IMR-90 (cell line): ENCODE results near the gene CATSPER1. TPM values are rescaled to one million over a fixed set of nuclear protein-coding genes. Genes with fewer than 3 reads are reported as not detected.

ENCODE experiments used
- ATAC-seq: fragments of 200-7000 bp; cut with Tn5 transposase; 2 replicates; pipeline ENCODE4 v1.9.1; 2020; ENCODE audit warnings: low read depth, mild to moderate bottlenecking, moderate library complexity
- BruUV-seq: library from RNA; stranded (reverse); fragments of 400-500 nt; replicated peaks from 2 replicates; lab custom pipeline; 2021; lab: Mats Ljungman, UMichigan
- CTCF ChIA-PET: fragments of 300-600 bp; formaldehyde crosslinking; extraction: SDS; loops from one replicate; lab custom pipeline; 2021; ENCODE audit warnings: antibody characterized with exemption; lab: Yijun Ruan, JAX
- POLR2A ChIA-PET: fragments of 300-600 bp; sonication (Branson Sonifier 250); formaldehyde crosslinking; loops from one replicate; lab custom pipeline; 2022; ENCODE audit warnings: antibody characterized with exemption; ENCODE audit not compliant: unreplicated experiment; lab: Charles Lee
- DNase-seq: peaks from one replicate; pipeline ENCODE4 v3.0.0; 2013
- H2AFZ ChIP-seq: replicated peaks from 2 replicates; pipeline ENCODE3; 2013; ENCODE audit warnings: low read length, mild to moderate bottlenecking; ENCODE audit not compliant: poor library complexity
- H2AK5ac ChIP-seq: 2 replicates; pipeline ENCODE4 v1.6.1; 2013; ENCODE audit warnings: low read depth, low read length, inconsistent platforms
- H2AK9ac ChIP-seq: replicated peaks from 2 replicates; pipeline ENCODE3; 2013; ENCODE audit warnings: mild to moderate bottlenecking, low read depth, low read length, moderate library complexity; ENCODE audit not compliant: poor library complexity
- H2BK120ac ChIP-seq: 2 replicates; pipeline ENCODE4 v1.6.1; 2013; ENCODE audit warnings: low read depth, low read length, inconsistent platforms
- H2BK15ac ChIP-seq: 3 replicates; pipeline ENCODE4 v1.6.1; 2013; ENCODE audit warnings: low read depth, low read length, inconsistent platforms
- H2BK20ac ChIP-seq: 2 replicates; pipeline ENCODE4 v1.6.1; 2013; ENCODE audit warnings: low read depth, mild to moderate bottlenecking, inconsistent platforms, low read length, moderate library complexity
- H2BK5ac ChIP-seq: 2 replicates; pipeline ENCODE4 v1.6.1; 2013; ENCODE audit warnings: mild to moderate bottlenecking, low read depth, low read length, inconsistent platforms; ENCODE audit not compliant: poor library complexity, severe bottlenecking
- H3K14ac ChIP-seq: replicated peaks from 2 replicates; pipeline ENCODE4 v1.6.1; 2013; ENCODE audit warnings: low read depth, low read length, inconsistent platforms
- H3K18ac ChIP-seq: 2 replicates; pipeline ENCODE4 v1.6.1; 2013; ENCODE audit warnings: low read depth, low read length, control low read depth
- H3K23ac ChIP-seq: 2 replicates; pipeline ENCODE4 v1.6.1; 2013; ENCODE audit warnings: low read depth, low read length, inconsistent platforms
- H3K27ac ChIP-seq: 2 replicates; pipeline ENCODE4 v1.5.1; 2013; ENCODE audit warnings: mild to moderate bottlenecking, control low read depth, low read length; ENCODE audit not compliant: insufficient read depth
- H3K27me3 ChIP-seq: 2 replicates; pipeline ENCODE4 v1.6.1; 2013; ENCODE audit warnings: low read length; ENCODE audit not compliant: control insufficient read depth, insufficient read depth
- H3K36me3 ChIP-seq: 2 replicates; pipeline ENCODE4 v1.6.1; 2013; ENCODE audit warnings: low read length, mixed read lengths; ENCODE audit not compliant: control insufficient read depth, insufficient read depth
- H3K4ac ChIP-seq: 2 replicates; pipeline ENCODE4 v1.6.1; 2013; ENCODE audit warnings: low read depth, low read length, inconsistent platforms
- H3K4me1 ChIP-seq: 2 replicates; pipeline ENCODE4 v1.6.1; 2013; ENCODE audit warnings: low read length, mixed read lengths; ENCODE audit not compliant: control insufficient read depth, insufficient read depth
- H3K4me2 ChIP-seq: 2 replicates; pipeline ENCODE4 v1.6.1; 2013; ENCODE audit warnings: low read depth, mild to moderate bottlenecking, control low read depth, low read length, moderate library complexity
- H3K4me3 ChIP-seq: 2 replicates; pipeline ENCODE4 v1.5.1; 2013; ENCODE audit warnings: low read depth, mild to moderate bottlenecking, control low read depth, low read length, moderate library complexity; ENCODE audit not compliant: insufficient read depth
- H3K56ac ChIP-seq: 2 replicates; pipeline ENCODE4 v1.6.1; 2013; ENCODE audit warnings: low read length, inconsistent platforms; ENCODE audit not compliant: insufficient read depth; ENCODE audit errors: extremely low read depth
- H3K79me1 ChIP-seq, 2 experiments: 2 replicates each; pipeline ENCODE4 v1.6.1; 2013; ENCODE audit warnings: low read length in 2 of 2, inconsistent platforms in 1 of 2, low read depth in 1 of 2
- H3K9ac ChIP-seq: 2 replicates; pipeline ENCODE4 v1.6.1; 2013; ENCODE audit warnings: low read depth, low read length, control low read depth
- H3K9me1 ChIP-seq: 2 replicates; pipeline ENCODE4 v1.6.1; 2013; ENCODE audit warnings: low read length, inconsistent platforms; ENCODE audit not compliant: insufficient read depth
- H3K9me3 ChIP-seq: 2 replicates; pipeline ENCODE4 v1.6.1; 2013; ENCODE audit warnings: low read length; ENCODE audit not compliant: control insufficient read depth, insufficient read depth
- H4K20me1 ChIP-seq: 2 replicates; pipeline ENCODE4 v1.6.1; 2013; ENCODE audit warnings: low read length, inconsistent platforms; ENCODE audit not compliant: insufficient read depth
- H4K5ac ChIP-seq: 2 replicates; pipeline ENCODE4 v1.6.1; 2013; ENCODE audit warnings: mild to moderate bottlenecking, low read depth, low read length, control low read depth
- H4K8ac ChIP-seq, 2 experiments: 2 replicates each; pipeline ENCODE4 v1.6.1; 2013; ENCODE audit warnings: low read depth in 2 of 2, low read length in 2 of 2, control low read depth in 1 of 2, inconsistent platforms in 1 of 2
- H4K91ac ChIP-seq: 2 replicates; pipeline ENCODE4 v1.6.1; 2013; ENCODE audit warnings: low read depth, low read length, inconsistent platforms; ENCODE audit not compliant: insufficient read depth
- BHLHE40 ChIP-seq: fragments of 150-350 bp; IDR thresholded peaks from 2 replicates; pipeline ENCODE4 v1.6.1; 2016; ENCODE audit warnings: mild to moderate bottlenecking, low read depth, low read length
- CHD1 ChIP-seq: IDR thresholded peaks from 2 replicates; pipeline ENCODE4 v1.6.1; 2012; ENCODE audit warnings: low read depth, low read length, improper control_type of control experiment
- ELK1 ChIP-seq: fragments of 150-350 bp; IDR thresholded peaks from 2 replicates; pipeline ENCODE4 v1.6.1; 2016; ENCODE audit warnings: low read depth, mild to moderate bottlenecking, low read length, moderate library complexity, borderline replicate concordance
- MAFK ChIP-seq: IDR thresholded peaks from 2 replicates; pipeline ENCODE4 v1.6.1; 2012; ENCODE audit warnings: low read depth, low read length, improper control_type of control experiment
- MAZ ChIP-seq: IDR thresholded peaks from 2 replicates; pipeline ENCODE4 v1.6.1; 2012; ENCODE audit warnings: low read depth, mild to moderate bottlenecking, low read length, improper control_type of control experiment, moderate library complexity, borderline replicate concordance
- NFE2L2 ChIP-seq: fragments of 150-350 bp; IDR thresholded peaks from 2 replicates; pipeline ENCODE4 v1.6.1; 2016; ENCODE audit warnings: low read depth, mild to moderate bottlenecking, low read length
- POLR2A ChIP-seq: IDR thresholded peaks from 2 replicates; pipeline ENCODE4 v1.6.1; 2012; ENCODE audit warnings: mild to moderate bottlenecking, low read depth, low read length
- RAD21 ChIP-seq: IDR thresholded peaks from 2 replicates; pipeline ENCODE4 v1.6.1; 2012; ENCODE audit warnings: low read length, improper control_type of control experiment
- RCOR1 ChIP-seq: IDR thresholded peaks from 2 replicates; pipeline ENCODE4 v1.6.1; 2012; ENCODE audit warnings: mild to moderate bottlenecking, low read length, improper control_type of control experiment; ENCODE audit not compliant: insufficient replicate concordance
- RFX5 ChIP-seq: IDR thresholded peaks from 2 replicates; pipeline ENCODE4 v1.8.0; 2012; ENCODE audit warnings: low read depth, mild to moderate bottlenecking, low read length, moderate library complexity
- SMC3 ChIP-seq: fragments of 150-350 bp; IDR thresholded peaks from 2 replicates; pipeline ENCODE4 v1.6.1; 2016; ENCODE audit warnings: low read depth, mild to moderate bottlenecking, antibody characterized with exemption, low read length, moderate library complexity
- WGBS, 2 experiments: methylation state at CpG; one replicate each; pipeline versions ENCODE4 v1.1.5 to v1.1.7; 2013; ENCODE audit warnings: missing lambda C conversion rate in 2 of 2; ENCODE audit not compliant: insufficient read length in 1 of 2; ENCODE audit errors: extremely low coverage in 2 of 2; 5-methylcytosine and 5-hydroxymethylcytosine counted together
- dilution Hi-C: fragments of 300-500 bp; cut with HindIII; formaldehyde crosslinking; loops from one replicate; pipeline ENCODE4 v1.14.3; 2018; ENCODE audit warnings: low sequenced_read_pairs; ENCODE audit not compliant: unreplicated experiment
- in situ Hi-C: fragments of 300-500 bp; cut with MboI; formaldehyde crosslinking; loops from 3 replicates; pipeline ENCODE4 v1.14.3; 2019; ENCODE audit warnings: low sequenced_read_pairs, inconsistent platforms, mixed read lengths
- intact Hi-C: fragments of 100-400 bp; cut with micrococcal nuclease; formaldehyde crosslinking; loops from 2 replicates; pipeline ENCODE4 v1.10.0; 2022
- polyA plus RNA-seq, 3 experiments: library from polyadenylated mRNA; depleted of rRNA; stranded (reverse); fragments of >200 nt; gene quantifications; 2 replicates each; pipeline ENCODE4 v1.2.3, GENCODE V29; 2012; ENCODE audit warnings: low replicate concordance in 1 of 3
- total RNA-seq: library from RNA; depleted of rRNA; stranded (reverse); fragments of >200 nt; gene quantifications from 2 replicates; pipeline ENCODE4 v1.2.3, GENCODE V29; 2012

The CATSPER1 gene
- total and polyA plus RNA-seq, 2 of the 4 experiments (the other 2 are of a cell fraction): 0.18 to 0.91 TPM

GRCh38 chr11:65987336-65987735 is 38.9 kb downstream of the CATSPER1 start (continued):
- TF ChIP-seq NFE2L2: no peak

- Histone ChIP-seq H4K91ac (no peak overlapping the region), H2AFZ (peak overlapping the region; percentile 58), H3K9me3 (no peaks in the 10 kb centered on the region), H2BK15ac (no peak overlapping the region), H3K4me1 (no peaks in the 10 kb centered on the region), H3K56ac (no peak overlapping the region; the same call in 1 of the 2 replicates), H4K20me1 (no peaks in the 10 kb centered on the region), H3K9ac (no peak overlapping the region), H4K8ac (no peak overlapping the region), H2BK5ac (no peak overlapping the region), H2AK5ac (no peak overlapping the region), H4K5ac (no peak overlapping the region), H3K18ac (no peak overlapping the region), H2BK20ac (no peak overlapping the region), H2AK9ac (no peak overlapping the region), H3K9me1 (no peaks in the 10 kb centered on the region), H3K27me3 (no peaks in the 10 kb centered on the region), H3K4me3 (no peak overlapping the region), H3K4me2 (no peak overlapping the region), H3K36me3 (peaks cover 15% of the 10 kb centered on the region), H3K79me1 (no peaks in the 10 kb centered on the region), H2BK120ac (no peak overlapping the region), H3K4ac (no peak overlapping the region), H3K27ac (no peak overlapping the region), H3K14ac (no peak overlapping the region), H3K23ac (no peak overlapping the region)
- no peak for ATAC-seq
- 60% methylated on average over 2 of the region's 5 CpGs; no CpG with 5 or more reads in 1 of the 2 experiments for WGBS, 2 experiments
- CTCF ChIA-PET: no interaction called here
- POLR2A ChIA-PET: no interaction called here
- intact Hi-C loops: no loop called here
- dilution Hi-C loops: no loop called here
- BruUV-seq: no TSS peak
- DNase-seq: no peak
- no peak for TF ChIP-seq MAZ
- no peak for TF ChIP-seq RCOR1
- TF ChIP-seq ELK1: no peak
- no peak for TF ChIP-seq POLR2A
- TF ChIP-seq MAFK: no peak
- TF ChIP-seq RFX5: no peak
- TF ChIP-seq CHD1: no peak
- TF ChIP-seq SMC3: no peak
- TF ChIP-seq RAD21: no peak
- TF ChIP-seq BHLHE40: no peak
- in situ Hi-C loops: loop anchor here (10.0 kb wide), 1 partner anchor 269 kb away; the partner anchor contains the start of gene KAT5
Measured at GRCh38 chr11:65983589-65983987, 42.7 kb downstream of the CATSPER1 start.
